GM12872 (cell line): ENCODE measurements around the gene SLC10A3.

Source experiments
- CTCF ChIP-seq: IDR thresholded peaks from 3 replicates; pipeline ENCODE4 v1.5.1; 2011; ENCODE audit warnings: low read depth, mild to moderate bottlenecking, low read length, moderate library complexity; ENCODE audit not compliant: insufficient read depth

SLC10A3 gene

GRCh38 chrX:154484255-154485149 is 5.9 kb downstream of the SLC10A3 start:
- TF ChIP-seq CTCF = no peak

GRCh38 chrX:154483325-154483724 is 7.1 kb downstream of the SLC10A3 start:
- TF ChIP-seq CTCF = no peak

- TF ChIP-seq CTCF = no peak
Observed at GRCh38 chrX:154482786-154483185, 7.6 kb downstream of the SLC10A3 start.

- no peak for TF ChIP-seq CTCF
Observed at GRCh38 chrX:154481911-154482601, 8.4 kb downstream of the SLC10A3 start.

GRCh38 chrX:154481195-154481594 is 9.2 kb downstream of the SLC10A3 start:
- no peak for TF ChIP-seq CTCF

GRCh38 chrX:154478728-154479622 is 11.5 kb downstream of the SLC10A3 start, which contains the start of gene LAGE3:
Gene LAGE3 (minus strand): TSS chrX:154479281. CDS start chrX:154478915, 366 bp downstream.
- TF ChIP-seq CTCF = no peak
